Endothelial cell of umbilical vein (primary cell): ENCODE results near the gene ACTG1. TPM values are rescaled to one million over a fixed set of nuclear protein-coding genes. Genes with fewer than 3 reads are reported as not detected.

Source experiments
- BruUV-seq: library from RNA; stranded (reverse); fragments of 400-500 nt; replicated peaks from 2 replicates; lab custom pipeline; 2021; lab: Mats Ljungman, UMichigan
- CTCF ChIA-PET: fragments of 300-600, 350-600 bp; sonication (Branson Sonifier 250); formaldehyde crosslinking; loops from one replicate; lab custom pipeline; 2021; ENCODE audit warnings: antibody characterized with exemption, inconsistent platforms; lab: Charles Lee
- POLR2A ChIA-PET: fragments of 300-600, 350-600 bp; sonication (Branson Sonifier 250); formaldehyde crosslinking; loops from one replicate; lab custom pipeline; 2021; ENCODE audit warnings: antibody characterized with exemption, inconsistent platforms; lab: Charles Lee
- DNase-seq: peaks from one replicate; pipeline ENCODE4 v3.0.0-alpha.2; 2011; ENCODE audit warnings: low read depth, low spot score
- FAIRE-seq: peaks from 2 replicates; lab custom pipeline; 2011; peaks lifted over from hg19 to GRCh38; lab: Jason Lieb, UNC
- H2AFZ ChIP-seq: 2 replicates; pipeline ENCODE4 v1.6.0; 2012; ENCODE audit warnings: low read depth, low read length, control low read depth, inconsistent platforms
- H3K27ac ChIP-seq: 2 replicates; pipeline ENCODE4 v1.5.1; 2011; ENCODE audit warnings: low read depth, mild to moderate bottlenecking, control low read depth, low read length, moderate library complexity; ENCODE audit not compliant: insufficient read depth
- H3K27me3 ChIP-seq, 2 experiments: 2 replicates each; pipeline versions ENCODE4 v1.6.0 to v1.6.1; 2011; ENCODE audit warnings: low read length in 2 of 2, mixed read lengths in 1 of 2; ENCODE audit not compliant: control insufficient read depth in 2 of 2, insufficient read depth in 2 of 2
- H3K36me3 ChIP-seq, 2 experiments: 2 replicates in 1 of 2; 3 replicates in 1 of 2; pipeline ENCODE4 v1.5.1; 2011; ENCODE audit warnings: low read length in 2 of 2, mild to moderate bottlenecking in 1 of 2, moderate library complexity in 1 of 2; ENCODE audit not compliant: control insufficient read depth in 2 of 2, insufficient read depth in 2 of 2; ENCODE audit errors: extremely low read depth in 1 of 2
- H3K4me1 ChIP-seq: 3 replicates; pipeline ENCODE4 v1.5.1; 2011; ENCODE audit warnings: mild to moderate bottlenecking, low read length; ENCODE audit not compliant: control insufficient read depth, insufficient read depth; ENCODE audit errors: extremely low read depth
- H3K4me2 ChIP-seq: 2 replicates; pipeline ENCODE4 v1.6.1; 2011; ENCODE audit warnings: low read length, control low read depth, mixed read lengths; ENCODE audit not compliant: insufficient read depth
- H3K4me3 ChIP-seq, 3 experiments: fragments of 200-600 bp in 1 of 3; sonication (generic), shearing (Covaris generic) in 1 of 3; replicated peaks in 1 of 3; 2 replicates each; pipeline ENCODE4 v1.5.1; 2011 to 2016; ENCODE audit warnings: control low read depth in 3 of 3, low read length in 3 of 3, mild to moderate bottlenecking in 2 of 3, inconsistent platforms in 1 of 3, low read depth in 1 of 3, moderate library complexity in 1 of 3; ENCODE audit not compliant: insufficient read depth in 1 of 3
- H3K79me2 ChIP-seq: 2 replicates; pipeline ENCODE4 v1.6.0; 2012; ENCODE audit warnings: low read length, inconsistent platforms; ENCODE audit not compliant: control insufficient read depth, insufficient read depth
- H3K9ac ChIP-seq: replicated peaks from 2 replicates; pipeline ENCODE3; 2011; ENCODE audit warnings: low read length, control low read depth; ENCODE audit not compliant: insufficient read depth; ENCODE audit errors: extremely low read depth
- H3K9me1 ChIP-seq: replicated peaks from 3 replicates; pipeline ENCODE4 v1.6.0; 2011; ENCODE audit warnings: mild to moderate bottlenecking, low read length; ENCODE audit not compliant: control insufficient read depth, insufficient read depth; ENCODE audit errors: extremely low read depth
- H3K9me3 ChIP-seq: replicated peaks from 2 replicates; pipeline ENCODE4 v1.5.1; 2012; ENCODE audit warnings: low read length, inconsistent platforms; ENCODE audit not compliant: control insufficient read depth, insufficient read depth
- H4K20me1 ChIP-seq: replicated peaks from 2 replicates; pipeline ENCODE3; 2011; ENCODE audit warnings: mild to moderate bottlenecking, low read length; ENCODE audit not compliant: control insufficient read depth, insufficient read depth; ENCODE audit errors: extremely low read depth
- JUN ChIP-seq: IDR thresholded peaks from 2 replicates; pipeline ENCODE4 v1.6.1; 2011; ENCODE audit warnings: borderline replicate concordance, low read depth; ENCODE audit not compliant: insufficient read length, insufficient read depth
- POLR2A ChIP-seq: IDR thresholded peaks from 2 replicates; pipeline ENCODE4 v1.6.1; 2012; ENCODE audit warnings: low read depth, mild to moderate bottlenecking, control low read depth, low read length
- POLR2AphosphoS5 ChIP-seq: IDR thresholded peaks from 2 replicates; pipeline ENCODE4 v1.6.1; 2012; ENCODE audit warnings: low read depth, mild to moderate bottlenecking, control low read depth, low read length, moderate library complexity; ENCODE audit not compliant: insufficient read depth
- dilution Hi-C: fragments of 300-500 bp; cut with MboI; formaldehyde crosslinking; loops from one replicate; pipeline ENCODE4 v1.15.0; 2019; ENCODE audit warnings: low sequenced_read_pairs; ENCODE audit not compliant: extremely low pct_ligation_motif_present
- intact Hi-C: fragments of 100-400 bp; cut with micrococcal nuclease; formaldehyde crosslinking; loops from one replicate; pipeline ENCODE4 v1.10.0; 2022
- polyA plus RNA-seq, 4 experiments: library from polyadenylated mRNA; depleted of rRNA in 3 of 4; stranded (reverse) in 3 of 4; unstranded in 1 of 4; fragments of >200 nt; gene quantifications; 2 replicates each; pipeline versions ENCODE4 v1.2.1 to v1.2.3, GENCODE V29; 2011 to 2012; ENCODE audit warnings: missing spikeins in 1 of 4
- total RNA-seq: library from RNA; stranded (reverse); gene quantifications from 2 replicates; pipeline ENCODE4 v1.2.3, GENCODE V29; 2021
- TF ChIP-seq, protein P1 (sequence below): IDR thresholded peaks from 2 replicates; pipeline ENCODE4 v1.6.1; 2011; ENCODE audit not compliant: insufficient read depth, insufficient read length

The ACTG1 gene
- total and polyA plus RNA-seq, 2 donors (not counting 3 experiments of a cell fraction or from before 2014, with no cell fraction given), result 6,127 to 10,663 TPM

DNA sequence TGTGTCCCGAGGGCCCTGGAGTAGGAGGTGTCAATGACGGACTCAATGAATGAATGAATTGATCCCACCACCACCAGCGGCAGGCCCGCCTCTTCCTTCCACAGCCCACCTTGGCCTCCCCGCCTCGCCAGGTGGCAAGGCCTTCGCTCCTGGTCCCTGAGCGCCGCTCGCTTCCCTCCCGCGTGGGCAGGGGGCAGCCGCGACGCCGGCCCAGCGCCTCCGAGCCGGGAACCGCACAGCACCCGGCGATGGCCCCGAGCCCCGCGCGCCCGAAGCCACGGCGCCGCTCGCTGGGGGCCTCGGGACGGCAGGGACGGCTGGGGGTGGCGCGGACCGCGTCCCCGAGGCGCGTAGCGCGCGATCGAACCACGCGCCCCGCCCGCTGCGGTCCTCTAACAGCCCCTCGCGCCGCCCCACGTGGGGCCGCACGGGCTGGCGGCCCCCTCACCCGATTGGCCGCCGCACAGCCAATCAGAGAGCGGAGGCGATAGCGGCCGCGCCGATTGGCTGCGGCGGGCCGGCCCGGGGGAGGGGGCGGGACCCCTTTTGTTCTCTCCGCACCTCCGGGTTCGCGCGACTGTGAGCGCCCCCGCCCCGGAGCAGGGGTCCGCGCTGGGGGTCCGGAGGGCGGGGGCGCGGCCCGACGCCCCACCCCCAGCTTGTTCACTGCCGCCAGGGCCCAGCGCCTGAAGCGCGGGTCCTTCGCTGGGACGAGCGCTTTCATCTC, 31.4 kb downstream of the ACTG1 start:
- Histone ChIP-seq H3K27ac (no peak overlapping the region), H3K9ac (no peak overlapping the region), H3K4me3 (peak overlapping the region; percentile 36 to 56 (median 37)), H3K9me1 (no peaks in the 10 kb centered on the region), H2AFZ (peak overlapping the region; percentile 93), H3K4me1 (peaks cover 11% of the 10 kb centered on the region), H4K20me1 (no peaks in the 10 kb centered on the region), H3K36me3 (no peaks in the 10 kb centered on the region), H3K4me2 (peak overlapping the region; percentile 73), H3K9me3 (no peaks in the 10 kb centered on the region), H3K27me3 (peaks cover 0 to 1% of the 10 kb centered on the region in 2 experiments), H3K79me2 (no peaks in the 10 kb centered on the region)
- FAIRE-seq (peak; percentile 75), DNase-seq (peak; percentile 64)
- POLR2A ChIA-PET, result interaction anchor here (1.2 kb wide), 1 partner anchor 86 kb away, joined by 5 read pairs; the partner anchor contains the start of gene BAHCC1
- no TSS peak for BruUV-seq
- intact Hi-C loops (loop anchor here (5.0 kb wide), 1 partner anchor 39 kb away; no protein-coding TSS in a partner anchor), dilution Hi-C loops (no loop called here)
- CTCF ChIA-PET, result interaction anchor here (1.0 to 6.8 kb wide), 2 partner anchors 40 to 226 kb away, joined by 3 to 117 read pairs; no protein-coding TSS in a partner anchor
- TF ChIP-seq POLR2AphosphoS5 (peak; percentile 47), POLR2A (no peak), JUN (no peak)
- TF ChIP-seq, protein P1, sequence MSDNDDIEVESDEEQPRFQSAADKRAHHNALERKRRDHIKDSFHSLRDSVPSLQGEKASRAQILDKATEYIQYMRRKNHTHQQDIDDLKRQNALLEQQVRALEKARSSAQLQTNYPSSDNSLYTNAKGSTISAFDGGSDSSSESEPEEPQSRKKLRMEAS, result peak; percentile 72
